Stimulated activated CD8-positive, alpha-beta memory T cell treated with anti-CD3 and anti-CD28 coated beads, Interleukin-15, amount 100 ng/mL, for 1 hour (primary cell): ENCODE measurements around the gene PNLIPRP2.

Source experiments
- DNase-seq: peaks from one replicate; pipeline ENCODE4 v3.0.0-alpha.2; 2020; ENCODE audit warnings: low read depth

The PNLIPRP2 gene

DNA sequence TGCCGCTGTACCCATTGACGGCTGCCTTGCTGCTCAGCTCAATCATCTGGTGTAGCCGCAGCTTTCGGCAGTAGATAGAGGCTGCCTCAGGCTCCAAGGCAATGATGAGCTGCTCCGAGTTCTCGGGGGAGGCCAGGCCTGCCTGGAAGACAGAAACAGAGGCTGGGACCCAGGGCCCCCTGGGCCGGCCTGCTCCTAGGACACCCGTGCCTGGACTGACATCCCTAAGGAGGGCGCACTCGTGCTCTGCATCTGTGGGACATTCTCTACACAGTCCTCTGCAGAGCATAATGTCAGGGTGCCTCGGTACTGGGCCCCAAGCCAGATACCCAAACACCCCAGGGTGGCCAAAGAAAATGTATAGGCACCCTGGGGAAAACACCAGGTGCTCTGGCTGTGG is 63.1 kb downstream of the PNLIPRP2 start:
- no peak for DNase-seq

DNA sequence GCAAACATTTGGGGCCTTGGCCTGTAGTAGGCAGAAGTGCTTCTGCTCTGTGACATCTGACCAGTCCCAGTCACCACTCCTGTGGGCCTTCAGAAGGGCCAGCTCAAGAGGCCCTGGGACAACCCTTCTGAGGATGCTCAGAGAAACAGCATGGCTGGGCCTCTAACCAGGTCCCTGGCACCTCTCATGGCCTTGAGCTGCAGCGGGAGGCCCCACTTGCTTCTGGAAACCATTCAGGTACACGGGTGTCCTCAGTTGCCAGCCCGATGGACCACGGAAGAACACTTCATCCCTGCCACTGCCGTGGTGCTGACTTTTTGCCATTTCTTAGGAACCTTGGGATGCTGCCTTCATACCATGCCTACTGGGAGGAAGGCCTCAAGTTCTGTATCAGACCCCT is 64.0 kb downstream of the PNLIPRP2 start:
- DNase-seq = no peak

- no peak for DNase-seq
Measured at GRCh38 chr10:116685807-116686206, 65.1 kb downstream of the PNLIPRP2 start.

DNA sequence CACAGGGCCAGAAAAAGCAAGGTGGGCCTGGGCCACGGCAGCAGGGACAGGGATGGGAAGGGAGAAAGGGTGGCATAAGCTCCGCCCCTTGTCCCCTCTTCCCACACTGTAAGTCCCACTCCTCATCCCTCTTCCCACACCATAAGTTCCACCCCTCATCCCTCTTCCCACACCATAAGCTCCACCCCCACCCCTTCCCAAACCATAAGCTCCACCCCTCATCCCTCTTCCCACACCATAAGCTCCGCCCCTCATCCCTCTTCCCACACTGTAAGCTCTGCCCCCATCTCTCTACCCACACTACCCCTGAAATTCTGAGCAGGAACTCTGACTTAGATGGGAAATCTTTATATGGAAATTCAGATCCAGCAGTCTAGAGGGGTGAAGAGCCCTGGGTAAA is 65.9 kb downstream of the PNLIPRP2 start:
- DNase-seq = no peak

DNA sequence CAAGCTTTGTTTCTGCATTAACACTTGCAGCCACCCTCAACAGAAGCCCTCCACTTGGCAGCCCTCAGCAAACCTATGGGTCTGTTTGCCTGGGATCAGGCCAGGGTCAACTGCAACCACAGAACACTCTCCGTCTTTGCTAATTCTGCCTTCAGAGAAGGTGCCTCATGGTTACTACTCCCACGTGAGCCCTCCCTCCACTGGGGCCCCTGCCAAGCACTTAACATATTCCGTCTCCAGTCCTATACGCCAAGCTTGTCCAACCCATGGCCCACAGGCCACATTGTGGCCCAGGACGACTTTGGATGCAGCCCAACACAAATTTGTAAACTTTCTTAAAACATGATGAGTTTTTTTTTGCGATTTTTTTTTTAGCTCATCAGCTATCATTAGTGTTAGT is 66.9 kb downstream of the PNLIPRP2 start:
- DNase-seq = no peak

GRCh38 chr10:116688241-116688711 is 67.5 kb downstream of the PNLIPRP2 start:
- no peak for DNase-seq

GRCh38 chr10:116688741-116689495 is 68.2 kb downstream of the PNLIPRP2 start:
- DNase-seq = no peak

DNA sequence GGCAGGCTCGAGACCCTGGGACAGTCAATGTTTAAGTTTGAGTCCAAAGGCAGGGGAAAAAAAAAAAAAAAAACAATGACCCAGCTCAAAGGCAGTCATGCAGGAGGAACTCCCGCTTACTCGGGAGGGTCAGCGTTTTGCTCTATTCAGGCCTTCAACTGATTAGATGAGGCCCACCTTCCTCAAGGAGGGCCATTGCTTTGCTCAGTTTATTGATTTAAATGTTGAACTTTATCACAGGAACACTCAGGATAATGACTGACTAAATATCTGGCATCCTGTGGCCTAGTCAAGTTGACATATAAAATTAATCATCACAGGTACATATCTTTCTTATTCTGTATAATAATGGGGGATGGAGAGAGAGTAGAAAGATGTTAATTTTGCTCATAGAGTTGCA is 69.0 kb downstream of the PNLIPRP2 start:
- no peak for DNase-seq

DNA sequence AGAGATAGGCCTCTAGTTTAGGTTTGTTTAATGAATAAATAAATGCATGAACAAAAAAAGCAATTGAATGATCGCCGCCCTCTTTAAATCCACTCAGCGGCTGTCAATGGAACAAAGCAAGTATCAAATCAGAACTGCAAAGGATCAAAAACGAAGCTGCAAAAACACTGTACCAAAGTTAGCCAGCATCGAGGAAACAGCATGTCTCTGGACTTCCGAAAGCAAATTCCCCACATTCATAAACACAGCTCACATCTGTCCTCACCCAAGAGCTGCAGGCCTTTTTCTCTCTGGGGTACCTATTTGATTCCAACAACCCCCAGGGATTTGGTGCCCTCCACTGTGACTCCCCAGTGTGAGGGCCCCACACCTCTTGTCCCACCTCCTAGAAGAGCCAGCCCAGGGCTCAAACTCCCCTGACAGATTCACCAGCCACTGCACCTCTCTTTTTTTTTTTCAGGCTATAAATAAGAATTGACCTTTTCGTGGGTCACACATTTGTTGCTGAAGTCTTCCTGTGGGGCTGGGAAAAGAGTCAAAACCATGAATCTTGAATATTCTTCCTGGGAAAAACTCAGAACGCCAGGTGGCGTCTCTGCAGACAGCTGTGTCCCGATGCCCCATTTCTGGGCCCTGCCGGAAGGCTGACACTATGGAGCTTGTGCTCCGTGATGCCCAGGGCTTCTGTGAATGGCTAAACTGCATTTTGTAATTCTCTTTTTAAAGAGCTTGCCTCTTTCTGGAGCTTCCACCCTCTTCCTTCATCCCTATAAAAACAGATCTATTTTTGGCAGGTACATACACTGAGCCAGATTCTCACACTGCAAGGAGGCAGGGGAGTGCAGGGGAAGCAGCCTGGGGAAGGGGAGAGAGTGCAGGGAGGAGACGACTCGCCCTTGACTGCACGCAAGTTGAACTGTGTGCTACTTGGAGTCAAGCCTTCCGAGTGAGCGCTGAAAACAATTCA is 69.9 kb downstream of the PNLIPRP2 start:
- DNase-seq = no peak

GRCh38 chr10:116691635-116692034 is 70.9 kb downstream of the PNLIPRP2 start:
- DNase-seq = no peak

- no peak for DNase-seq
Measured at GRCh38 chr10:116692225-116692624, 71.5 kb downstream of the PNLIPRP2 start.

DNA sequence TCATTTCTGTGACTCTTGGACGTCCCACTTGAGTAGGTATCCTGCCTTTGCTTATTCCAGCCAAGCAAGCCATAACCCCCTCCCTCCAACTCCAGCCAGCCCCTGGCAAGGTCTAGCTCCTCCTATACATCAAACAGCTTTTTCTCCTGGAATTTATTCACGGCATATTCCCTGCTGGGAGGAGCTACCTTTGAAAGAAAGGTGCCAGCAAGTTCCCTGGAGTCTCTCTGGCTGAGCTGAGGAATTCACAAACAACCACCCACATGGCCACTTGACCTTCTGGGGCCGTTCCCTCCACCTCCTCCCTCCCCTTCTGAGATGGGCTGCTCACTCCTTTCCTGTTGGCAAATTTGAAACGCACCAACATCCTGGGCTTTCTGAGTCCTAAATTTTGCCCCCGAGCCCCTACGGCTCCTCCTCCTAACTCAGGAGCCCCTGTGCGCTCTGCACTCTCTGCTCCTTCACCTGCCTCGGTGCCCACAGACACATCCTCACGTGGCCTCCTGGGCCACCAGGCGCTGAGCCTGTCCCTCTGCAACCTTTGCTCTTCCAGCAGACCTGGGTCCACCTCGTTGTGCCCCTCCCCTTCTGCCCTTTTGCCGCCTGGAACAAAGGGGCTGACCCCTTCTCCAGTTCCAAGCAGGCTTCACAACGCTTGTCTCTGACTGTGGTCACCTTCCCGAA is 73.6 kb downstream of the PNLIPRP2 start:
- DNase-seq = no peak
